GM12892 (cell line): Measurements from ENCODE around the gene RANBP6. TPM values are rescaled to one million over a fixed set of nuclear protein-coding genes. Genes with fewer than 3 reads are reported as not detected.
"Not testable (repeated sequence)": the region's sequence is repeated elsewhere in the genome, so short reads cannot be mapped to it uniquely, and the experiment has no call there.

Experiments used
- DNase-seq: peaks from one replicate; pipeline ENCODE4 v3.0.0; 2011; ENCODE audit not compliant: insufficient read length
- FAIRE-seq: peaks from 2 replicates; lab custom pipeline; 2011; peaks lifted over from hg19 to GRCh38; lab: Jason Lieb, UNC
- POLR2A ChIP-seq: IDR thresholded peaks from 2 replicates; pipeline ENCODE4 v1.6.1; 2011; ENCODE audit warnings: low read depth, low read length, control low read depth
- POLR2AphosphoS5 ChIP-seq: IDR thresholded peaks from 2 replicates; pipeline ENCODE4 v1.6.1; 2011; ENCODE audit warnings: low read depth, low read length, control low read depth
- TAF1 ChIP-seq: IDR thresholded peaks from 2 replicates; pipeline ENCODE4 v1.6.1; 2011; ENCODE audit warnings: low read depth, mild to moderate bottlenecking, control low read depth, low read length, borderline replicate concordance
- polyA plus RNA-seq: library from polyadenylated mRNA; unstranded; fragments of >200 nt; gene quantifications from one replicate; pipeline ENCODE4 v1.2.1, GENCODE V29; 2012; ENCODE audit warnings: missing spikeins, inconsistent platforms; ENCODE audit not compliant: missing spikeins

The RANBP6 gene
- 16.8 TPM for polyA plus RNA-seq

GRCh38 chr9:6015278-6016157, at the start of gene RANBP6:
Gene RANBP6, minus strand, starts transcription at chr9:6015624. Its CDS starts 17 bp downstream, at chr9:6015607.
- peak; percentile 62; the same call in 1 of the 2 replicates for TF ChIP-seq TAF1
- peak; percentile 79 for TF ChIP-seq POLR2A
- peak; percentile 78 for TF ChIP-seq POLR2AphosphoS5
- DNase-seq, result peak; percentile 72
- peak; percentile 99 for FAIRE-seq

GRCh38 chr9:6063146-6063545, 47.7 kb upstream of the RANBP6 start:
- not testable (repeated sequence) for DNase-seq, FAIRE-seq

- TF ChIP-seq POLR2AphosphoS5, result no peak
- TF ChIP-seq TAF1, result no peak
- no peak for TF ChIP-seq POLR2A
- peak; percentile 78 for FAIRE-seq
- no peak for DNase-seq
These were observed 40.2 kb upstream of the RANBP6 start for GRCh38 chr9:6055666-6056065.

- no peak for TF ChIP-seq POLR2AphosphoS5
- no peak for TF ChIP-seq POLR2A
- no peak for TF ChIP-seq TAF1
- DNase-seq, result no peak
- peak; percentile 92 for FAIRE-seq
These were observed 39.8 kb upstream of the RANBP6 start for GRCh38 chr9:6055216-6055615.

GRCh38 chr9:6054280-6055099, 39.1 kb upstream of the RANBP6 start:
- FAIRE-seq (peak; percentile 86), DNase-seq (no peak)
- TF ChIP-seq TAF1, result no peak
- TF ChIP-seq POLR2A, result no peak

GRCh38 chr9:6052293-6052919, 37.0 kb upstream of the RANBP6 start:
- TF ChIP-seq TAF1 (no peak), POLR2AphosphoS5 (no peak)
- FAIRE-seq (no peak), DNase-seq (no peak)

- no peak for TF ChIP-seq POLR2A
- no peak for TF ChIP-seq TAF1
- no peak for TF ChIP-seq POLR2AphosphoS5
- FAIRE-seq, result peak; percentile 91
- DNase-seq, result no peak
These were observed 36.1 kb upstream of the RANBP6 start for GRCh38 chr9:6051511-6051950.

GRCh38 chr9:6049798-6050197, 34.4 kb upstream of the RANBP6 start:
- FAIRE-seq, result peak; percentile 65
- TF ChIP-seq POLR2AphosphoS5 (no peak), POLR2A (no peak), TAF1 (no peak)
- DNase-seq, result no peak

- no peak for DNase-seq
- TF ChIP-seq POLR2A (no peak), TAF1 (no peak), POLR2AphosphoS5 (no peak)
- no peak for FAIRE-seq
These were observed 32.6 kb upstream of the RANBP6 start for GRCh38 chr9:6048039-6048438.

GRCh38 chr9:6047020-6047419, 31.6 kb upstream of the RANBP6 start:
- no peak for DNase-seq
- TF ChIP-seq TAF1, result no peak
- TF ChIP-seq POLR2A, result no peak
- no peak for TF ChIP-seq POLR2AphosphoS5
- FAIRE-seq, result no peak

- DNase-seq, result no peak
- TF ChIP-seq TAF1, result no peak
- FAIRE-seq, result no peak
These were observed 29.9 kb upstream of the RANBP6 start for GRCh38 chr9:6045364-6045763.

GRCh38 chr9:6040077-6040476, 24.7 kb upstream of the RANBP6 start:
- no peak for DNase-seq
- FAIRE-seq, result no peak
- TF ChIP-seq POLR2A (no peak), TAF1 (no peak), POLR2AphosphoS5 (no peak)
